OCI-LY1 (cell line): Measurements from ENCODE around the gene GLI3.

Source experiments
- H2AFZ ChIP-seq: fragments of 200-600 bp; sonication (generic), shearing (Covaris generic); 2 replicates; pipeline ENCODE4 v1.6.0; 2014; ENCODE audit warnings: antibody characterized with exemption, mild to moderate bottlenecking, low read length
- H3F3A ChIP-seq: fragments of 200-600 bp; sonication (generic), shearing (Covaris generic); 2 replicates; pipeline ENCODE4 v1.6.0; 2014; ENCODE audit warnings: mild to moderate bottlenecking, antibody characterized with exemption, low read length, moderate library complexity; ENCODE audit not compliant: insufficient read depth
- H3K27ac ChIP-seq: fragments of 200-600 bp; sonication (generic); 2 replicates; pipeline ENCODE4 v1.5.1; 2014; ENCODE audit warnings: low read length, mixed run types, mild to moderate bottlenecking, low read depth; ENCODE audit not compliant: poor library complexity, severe bottlenecking
- H3K27me3 ChIP-seq: fragments of 200-600 bp; sonication (generic); 2 replicates; pipeline ENCODE4 v1.6.0; 2014; ENCODE audit warnings: antibody characterized with exemption, mild to moderate bottlenecking, low read length, moderate library complexity; ENCODE audit not compliant: insufficient read depth
- H3K36me3 ChIP-seq: fragments of 200-600 bp; sonication (generic); 2 replicates; pipeline ENCODE4 v1.6.1; 2014; ENCODE audit warnings: mild to moderate bottlenecking, antibody characterized with exemption, low read length, moderate library complexity, mixed read lengths; ENCODE audit not compliant: insufficient read depth
- H3K4me1 ChIP-seq: fragments of 200-600 bp; sonication (generic); 2 replicates; pipeline ENCODE4 v1.5.1; 2014; ENCODE audit warnings: mild to moderate bottlenecking, low read length, moderate library complexity; ENCODE audit not compliant: insufficient read depth, severe bottlenecking
- H3K4me2 ChIP-seq: fragments of 200-600 bp; sonication (generic), shearing (Covaris generic); 2 replicates; pipeline ENCODE4 v1.6.1; 2014; ENCODE audit warnings: low read length
- H3K4me3 ChIP-seq: fragments of 200-600 bp; sonication (generic); 2 replicates; pipeline ENCODE4 v1.5.1; 2014; ENCODE audit warnings: low read length, low read depth, mild to moderate bottlenecking, mixed read lengths; ENCODE audit not compliant: poor library complexity, severe bottlenecking
- H3K79me2 ChIP-seq: fragments of 200-600 bp; shearing (Covaris generic); 2 replicates; pipeline ENCODE4 v1.6.1; 2016; ENCODE audit warnings: mixed run types, low read length, mixed read lengths; ENCODE audit not compliant: insufficient read depth
- H3K9ac ChIP-seq: fragments of 200-600 bp; sonication (generic), shearing (Covaris generic); 2 replicates; pipeline ENCODE4 v1.6.1; 2014; ENCODE audit warnings: mild to moderate bottlenecking, low read length, mixed read lengths
- H3K9me2 ChIP-seq: fragments of 200-600 bp; sonication (generic), shearing (Covaris generic); 2 replicates; pipeline ENCODE4 v1.6.1; 2014; ENCODE audit warnings: low read depth, mild to moderate bottlenecking, low read length, mixed read lengths
- H3K9me3 ChIP-seq: fragments of 200-600 bp; shearing (Covaris generic); 2 replicates; pipeline ENCODE4 v1.6.1; 2014; ENCODE audit warnings: low read length, mixed read lengths
- H4K20me1 ChIP-seq: fragments of 200-600 bp; sonication (generic), shearing (Covaris generic); 2 replicates; pipeline ENCODE4 v1.6.0; 2016; ENCODE audit warnings: mild to moderate bottlenecking, low read length; ENCODE audit not compliant: insufficient read depth
- EZH2 ChIP-seq: fragments of 200-600 bp; sonication (generic), shearing (Covaris generic); IDR thresholded peaks from 2 replicates; pipeline ENCODE4 v1.8.0; 2017; ENCODE audit warnings: borderline replicate concordance, mixed run types, mild to moderate bottlenecking, antibody characterized with exemption, low read length, moderate library complexity, mixed read lengths
- TF ChIP-seq, protein P1 (sequence below): fragments of 200-600 bp; sonication (generic), shearing (Covaris generic); IDR thresholded peaks from 2 replicates; pipeline ENCODE4 v1.5.1; 2017; ENCODE audit warnings: mild to moderate bottlenecking, antibody characterized with exemption, low read length, moderate library complexity, mixed read lengths

GLI3 gene

GRCh38 chr7:42012786-42013360 is 224.1 kb downstream of the GLI3 start:
- Histone ChIP-seq H3K27ac (no peak overlapping the region), H3K9me2 (no peaks in the 10 kb centered on the region), H3K9me3 (0 out of 2 replicates have a peak, but pooled peaks cover 2% of the 10 kb centered on the region), H3F3A (no peaks in the 10 kb centered on the region), H3K4me3 (no peak overlapping the region), H3K9ac (no peak overlapping the region), H3K4me2 (no peak overlapping the region), H2AFZ (no peak overlapping the region), H4K20me1 (no peaks in the 10 kb centered on the region), H3K4me1 (no peaks in the 10 kb centered on the region), H3K27me3 (no peaks in the 10 kb centered on the region), H3K36me3 (no peaks in the 10 kb centered on the region), H3K79me2 (no peaks in the 10 kb centered on the region)
- no peak for TF ChIP-seq EZH2
- TF ChIP-seq, protein P1, sequence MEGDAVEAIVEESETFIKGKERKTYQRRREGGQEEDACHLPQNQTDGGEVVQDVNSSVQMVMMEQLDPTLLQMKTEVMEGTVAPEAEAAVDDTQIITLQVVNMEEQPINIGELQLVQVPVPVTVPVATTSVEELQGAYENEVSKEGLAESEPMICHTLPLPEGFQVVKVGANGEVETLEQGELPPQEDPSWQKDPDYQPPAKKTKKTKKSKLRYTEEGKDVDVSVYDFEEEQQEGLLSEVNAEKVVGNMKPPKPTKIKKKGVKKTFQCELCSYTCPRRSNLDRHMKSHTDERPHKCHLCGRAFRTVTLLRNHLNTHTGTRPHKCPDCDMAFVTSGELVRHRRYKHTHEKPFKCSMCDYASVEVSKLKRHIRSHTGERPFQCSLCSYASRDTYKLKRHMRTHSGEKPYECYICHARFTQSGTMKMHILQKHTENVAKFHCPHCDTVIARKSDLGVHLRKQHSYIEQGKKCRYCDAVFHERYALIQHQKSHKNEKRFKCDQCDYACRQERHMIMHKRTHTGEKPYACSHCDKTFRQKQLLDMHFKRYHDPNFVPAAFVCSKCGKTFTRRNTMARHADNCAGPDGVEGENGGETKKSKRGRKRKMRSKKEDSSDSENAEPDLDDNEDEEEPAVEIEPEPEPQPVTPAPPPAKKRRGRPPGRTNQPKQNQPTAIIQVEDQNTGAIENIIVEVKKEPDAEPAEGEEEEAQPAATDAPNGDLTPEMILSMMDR = no peak

DNA sequence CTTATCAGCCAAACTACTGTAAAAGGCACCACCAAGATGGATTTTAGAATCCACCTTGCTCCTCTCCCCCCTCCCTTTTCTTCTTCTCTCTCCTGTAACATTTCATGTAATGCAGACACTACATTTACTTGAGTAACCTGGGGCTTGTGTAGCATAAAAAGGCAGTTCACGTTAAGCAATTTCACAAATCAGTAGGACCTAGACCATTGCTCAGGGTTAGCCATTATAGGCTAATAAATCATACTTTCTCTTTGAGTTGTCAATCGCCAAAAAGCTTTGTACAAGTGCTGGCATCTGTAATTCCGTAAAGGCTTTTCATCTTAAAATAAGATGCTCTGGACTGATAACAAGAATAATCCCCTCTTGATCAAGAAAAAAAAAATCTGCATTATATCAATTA is 224.7 kb downstream of the GLI3 start:
- H3K4me3 ChIP-seq = no peak overlapping the region
- no peak overlapping the region for H3K4me2 ChIP-seq
- TF ChIP-seq, protein P1 = no peak
- TF ChIP-seq EZH2 = no peak
- H2AFZ ChIP-seq = no peak overlapping the region
- no peaks in the 10 kb centered on the region for H3K27me3 ChIP-seq
- H3K9me3 ChIP-seq = 0 out of 2 replicates have a peak, but pooled peaks cover 2% of the 10 kb centered on the region
- no peak overlapping the region for H3K9ac ChIP-seq
- no peaks in the 10 kb centered on the region for H3K9me2 ChIP-seq
- no peak overlapping the region for H3K27ac ChIP-seq
- no peaks in the 10 kb centered on the region for H3K4me1 ChIP-seq
- no peaks in the 10 kb centered on the region for H3F3A ChIP-seq
- no peaks in the 10 kb centered on the region for H3K36me3 ChIP-seq
- no peaks in the 10 kb centered on the region for H3K79me2 ChIP-seq
- H4K20me1 ChIP-seq = no peaks in the 10 kb centered on the region

DNA sequence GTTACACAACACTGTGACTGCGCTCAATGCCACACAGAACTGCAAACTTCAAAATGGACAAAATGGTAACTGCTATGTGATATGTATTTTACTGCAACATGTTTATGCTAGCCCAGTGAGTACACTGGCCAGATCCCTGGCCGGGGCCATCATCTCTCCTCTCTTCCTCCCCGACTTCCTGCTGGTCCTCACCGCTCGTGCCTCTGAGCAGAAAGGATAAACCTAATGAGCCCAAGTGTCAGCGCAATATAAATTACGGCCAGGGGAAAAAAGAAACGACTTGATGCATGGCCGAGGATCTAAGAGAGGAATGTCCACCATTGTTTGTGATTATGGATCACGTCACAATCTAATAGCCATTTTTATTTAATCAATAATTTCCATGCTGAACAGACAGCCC is 225.2 kb downstream of the GLI3 start:
- no peaks in the 10 kb centered on the region for H3K9me2 ChIP-seq
- no peaks in the 10 kb centered on the region for H3K27me3 ChIP-seq
- H4K20me1 ChIP-seq = no peaks in the 10 kb centered on the region
- H3K36me3 ChIP-seq = no peaks in the 10 kb centered on the region
- H3K4me3 ChIP-seq = no peak overlapping the region
- no peaks in the 10 kb centered on the region for H3K79me2 ChIP-seq
- no peak overlapping the region for H2AFZ ChIP-seq
- no peak overlapping the region for H3K27ac ChIP-seq
- no peaks in the 10 kb centered on the region for H3K4me1 ChIP-seq
- 0 out of 2 replicates have a peak, but pooled peaks cover 2% of the 10 kb centered on the region for H3K9me3 ChIP-seq
- TF ChIP-seq, protein P1 = no peak
- no peak for TF ChIP-seq EZH2
- no peak overlapping the region for H3K9ac ChIP-seq
- no peak overlapping the region for H3K4me2 ChIP-seq
- no peaks in the 10 kb centered on the region for H3F3A ChIP-seq
